Progenitor cell of endocrine pancreas (in vitro differentiated cells): ENCODE data around the gene ANKRD22. TPM values are rescaled to one million over a fixed set of nuclear protein-coding genes. Genes with fewer than 3 reads are reported as not detected.

Experiments used
- DNase-seq: peaks from one replicate; pipeline ENCODE4 v3.0.0; 2021; ENCODE audit warnings: low spot score; ENCODE audit not compliant: unreplicated experiment
- H3K27ac Mint-ChIP-seq: 2 replicates; pipeline ENCODE4 v1.8.0; 2021; ENCODE audit warnings: mild to moderate bottlenecking, moderate library complexity, mixed read lengths
- H3K27me3 Mint-ChIP-seq: 2 replicates; pipeline ENCODE4 v1.8.0; 2021; ENCODE audit warnings: mixed read lengths
- H3K36me3 Mint-ChIP-seq: 2 replicates; pipeline ENCODE4 v1.8.0; 2022; ENCODE audit warnings: mixed read lengths; ENCODE audit not compliant: insufficient read depth
- H3K4me1 Mint-ChIP-seq: 2 replicates; pipeline ENCODE4 v1.8.0; 2021; ENCODE audit warnings: low read depth, mixed read lengths
- H3K4me3 Mint-ChIP-seq: 2 replicates; pipeline ENCODE4 v1.8.0; 2021; ENCODE audit warnings: low read depth, mild to moderate bottlenecking, moderate library complexity, mixed read lengths
- H3K9me3 Mint-ChIP-seq: 2 replicates; pipeline ENCODE4 v1.8.0; 2021; ENCODE audit warnings: low read depth, mixed read lengths
- total RNA-seq: library from RNA; stranded (reverse); gene quantifications from 2 replicates; pipeline ENCODE4 v1.2.1, GENCODE V29; 2021
- TF ChIP-seq, protein P1 (sequence below): fragments of 200-600 bp; sonication (generic); IDR thresholded peaks from one replicate; pipeline ENCODE4 v1.5.0; 2021; ENCODE audit warnings: antibody characterized with exemption, mild to moderate bottlenecking; ENCODE audit not compliant: unreplicated experiment

ANKRD22 gene
- total RNA-seq, 1 donor from 2014 or later, result not detected

DNA sequence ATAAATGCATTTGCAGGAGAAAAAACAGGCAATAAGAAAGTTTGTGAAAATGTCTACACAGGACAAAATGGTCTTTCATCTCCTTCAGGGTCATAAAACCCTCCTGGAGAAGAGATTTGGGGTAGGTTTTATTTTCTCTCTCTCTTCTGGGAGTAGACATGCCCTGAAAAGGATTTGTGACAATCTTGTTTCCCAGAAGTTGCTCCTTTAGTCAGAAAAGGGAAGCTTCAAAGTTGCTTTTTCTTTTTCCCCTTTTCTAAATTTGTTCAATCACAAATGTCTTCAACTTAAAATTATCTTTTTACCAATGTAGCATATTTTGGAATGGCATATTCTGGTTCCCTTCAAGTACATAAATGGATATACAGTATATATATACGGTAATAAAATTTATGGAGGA is 9.4 kb upstream of the ANKRD22 start:
- H3K27ac Mint-ChIP-seq, result no peak overlapping the region
- no peak overlapping the region for H3K4me3 Mint-ChIP-seq

DNA sequence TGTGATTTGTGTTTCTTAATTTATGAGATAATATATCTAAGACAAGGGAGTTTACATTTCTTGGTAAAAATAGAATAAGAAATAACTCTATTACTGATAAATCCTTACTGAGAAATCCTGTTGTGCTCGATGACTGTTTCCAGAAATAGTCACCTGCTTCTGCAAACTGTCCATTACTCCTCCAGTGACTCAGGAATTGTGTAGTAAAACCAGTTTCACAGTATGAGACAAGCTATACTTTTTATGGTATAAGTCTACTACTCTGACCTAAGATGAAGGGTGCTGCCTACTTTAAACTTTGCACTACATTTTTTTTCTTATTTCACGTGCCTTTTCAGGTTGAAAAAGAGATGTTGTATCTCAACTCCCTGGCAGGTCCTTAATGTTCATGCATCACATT is 6.8 kb upstream of the ANKRD22 start:
- no peaks in the 10 kb centered on the region for H3K4me1 Mint-ChIP-seq
- H3K27me3 Mint-ChIP-seq, result peaks cover 21% of the 10 kb centered on the region
- TF ChIP-seq, protein P1, sequence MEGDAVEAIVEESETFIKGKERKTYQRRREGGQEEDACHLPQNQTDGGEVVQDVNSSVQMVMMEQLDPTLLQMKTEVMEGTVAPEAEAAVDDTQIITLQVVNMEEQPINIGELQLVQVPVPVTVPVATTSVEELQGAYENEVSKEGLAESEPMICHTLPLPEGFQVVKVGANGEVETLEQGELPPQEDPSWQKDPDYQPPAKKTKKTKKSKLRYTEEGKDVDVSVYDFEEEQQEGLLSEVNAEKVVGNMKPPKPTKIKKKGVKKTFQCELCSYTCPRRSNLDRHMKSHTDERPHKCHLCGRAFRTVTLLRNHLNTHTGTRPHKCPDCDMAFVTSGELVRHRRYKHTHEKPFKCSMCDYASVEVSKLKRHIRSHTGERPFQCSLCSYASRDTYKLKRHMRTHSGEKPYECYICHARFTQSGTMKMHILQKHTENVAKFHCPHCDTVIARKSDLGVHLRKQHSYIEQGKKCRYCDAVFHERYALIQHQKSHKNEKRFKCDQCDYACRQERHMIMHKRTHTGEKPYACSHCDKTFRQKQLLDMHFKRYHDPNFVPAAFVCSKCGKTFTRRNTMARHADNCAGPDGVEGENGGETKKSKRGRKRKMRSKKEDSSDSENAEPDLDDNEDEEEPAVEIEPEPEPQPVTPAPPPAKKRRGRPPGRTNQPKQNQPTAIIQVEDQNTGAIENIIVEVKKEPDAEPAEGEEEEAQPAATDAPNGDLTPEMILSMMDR, result no peak
- no peak overlapping the region for H3K4me3 Mint-ChIP-seq
- no peaks in the 10 kb centered on the region for H3K9me3 Mint-ChIP-seq
- DNase-seq, result no peak
- H3K27ac Mint-ChIP-seq, result no peak overlapping the region
- no peaks in the 10 kb centered on the region for H3K36me3 Mint-ChIP-seq

More for the DNA sequence above, 9.4 kb upstream of the ANKRD22 start:
- no peak for DNase-seq
- TF ChIP-seq, protein P1, result no peak
- no peaks in the 10 kb centered on the region for H3K4me1 Mint-ChIP-seq
- H3K9me3 Mint-ChIP-seq, result no peaks in the 10 kb centered on the region
- peaks cover 24% of the 10 kb centered on the region for H3K27me3 Mint-ChIP-seq
- no peaks in the 10 kb centered on the region for H3K36me3 Mint-ChIP-seq

- DNase-seq, result no peak
- no peaks in the 10 kb centered on the region for H3K9me3 Mint-ChIP-seq
These were observed 6.2 kb upstream of the ANKRD22 start for GRCh38 chr10:88857831-88858230.

DNA sequence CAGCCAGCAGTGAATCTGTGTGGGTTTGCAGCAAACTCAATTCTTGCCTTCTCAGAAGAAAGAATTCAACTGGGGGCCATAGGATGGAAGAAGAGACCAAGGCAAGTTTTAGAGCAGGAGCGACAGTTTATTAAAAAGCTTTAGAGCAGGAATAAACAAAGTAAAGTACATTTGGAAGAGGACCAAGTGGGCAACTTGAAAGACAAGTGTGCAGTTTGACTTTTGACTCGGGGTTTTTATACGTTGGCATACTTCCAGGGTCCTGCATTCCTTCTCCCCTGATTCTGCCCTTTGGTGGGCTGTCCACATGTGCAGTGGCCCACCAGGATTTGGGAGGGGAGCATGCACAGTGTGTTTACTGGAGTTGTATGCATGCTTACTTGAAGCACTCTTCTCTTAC is 3.0 kb upstream of the ANKRD22 start:
- Mint-ChIP-seq H3K4me1 (peaks cover 5% of the 10 kb centered on the region), H3K27me3 (peaks cover 6% of the 10 kb centered on the region), H3K4me3 (no peak overlapping the region), H3K36me3 (no peaks in the 10 kb centered on the region), H3K9me3 (no peaks in the 10 kb centered on the region), H3K27ac (no peak overlapping the region)
- TF ChIP-seq, protein P1, result no peak
- DNase-seq, result no peak

More at GRCh38 chr10:88857831-88858230, 6.2 kb upstream of the ANKRD22 start:
- no peaks in the 10 kb centered on the region for H3K36me3 Mint-ChIP-seq
- TF ChIP-seq, protein P1, result no peak
- no peak overlapping the region for H3K27ac Mint-ChIP-seq
- H3K4me3 Mint-ChIP-seq, result no peak overlapping the region
- H3K4me1 Mint-ChIP-seq, result no peaks in the 10 kb centered on the region
- peaks cover 17% of the 10 kb centered on the region for H3K27me3 Mint-ChIP-seq

DNA sequence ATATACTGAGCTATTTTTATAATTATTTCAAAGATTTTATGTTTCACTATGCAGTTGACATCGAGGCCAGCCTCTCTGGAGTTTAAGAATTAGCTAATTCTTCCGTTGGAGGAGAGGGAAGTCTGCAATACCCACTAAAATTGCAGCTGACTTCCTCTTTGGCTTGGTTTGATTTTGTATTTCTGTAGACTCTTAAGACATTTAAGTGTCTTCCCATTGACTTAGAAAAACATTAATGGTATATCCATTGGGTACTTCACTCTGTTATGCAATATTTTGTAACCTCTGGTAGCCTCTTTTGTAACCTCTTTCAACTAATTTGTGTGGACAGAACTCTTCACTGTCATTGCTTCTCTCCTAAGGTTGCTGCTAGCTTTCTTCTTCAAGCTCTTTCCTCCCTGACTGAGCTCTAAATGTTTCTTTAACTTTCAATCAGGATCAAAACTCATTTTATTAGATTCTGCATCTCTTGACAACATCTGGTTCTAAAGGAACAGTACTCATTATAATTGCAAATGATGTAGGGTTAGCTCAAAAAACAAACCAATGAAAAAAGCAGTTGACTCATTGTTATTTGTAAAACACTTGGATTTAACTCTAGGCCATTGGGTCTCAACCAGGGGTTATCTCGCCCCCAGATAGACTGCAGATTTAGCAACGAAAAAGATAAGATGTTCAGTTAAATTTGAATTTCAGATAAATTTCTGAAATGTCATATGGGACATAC is 1.7 kb upstream of the ANKRD22 start:
- Mint-ChIP-seq H3K27ac (no peak overlapping the region), H3K27me3 (peaks cover 6% of the 10 kb centered on the region), H3K36me3 (no peaks in the 10 kb centered on the region), H3K4me1 (peaks cover 5% of the 10 kb centered on the region), H3K4me3 (no peak overlapping the region), H3K9me3 (no peaks in the 10 kb centered on the region)
- TF ChIP-seq, protein P1, result no peak
- no peak for DNase-seq
